Vagina (tissue), 2 donors: ENCODE results near the gene TMEM145.
A peak's percentile ranks its signal among the peaks of the same experiment; 100 is the strongest.

Experiments used
- CTCF ChIP-seq, 3 experiments: fragments of 450-650 bp in 2 of 3; fragments of 200-600 bp in 1 of 3; sonication (generic) in 1 of 3; IDR thresholded peaks; one replicate each; pipeline ENCODE4 v1.5.1; 2017 to 2019; ENCODE audit warnings: antibody characterized with exemption in 3 of 3, mild to moderate bottlenecking in 2 of 3, moderate library complexity in 2 of 3
- POLR2A ChIP-seq, 2 donors: fragments of 450-650 bp; IDR thresholded peaks; one replicate each; pipeline ENCODE4 v1.6.1; 2017; ENCODE audit warnings: antibody characterized with exemption in 2 of 2, mild to moderate bottlenecking in 2 of 2, moderate library complexity in 2 of 2
- POLR2AphosphoS5 ChIP-seq, 2 donors: sonication (generic); formaldehyde crosslinking; IDR thresholded peaks; one replicate each; pipeline ENCODE4 v1.9.0; 2017; ENCODE audit warnings: antibody characterized with exemption in 2 of 2, mild to moderate bottlenecking in 2 of 2, low read depth in 1 of 2; ENCODE audit not compliant: insufficient read depth in 1 of 2

- TF ChIP-seq CTCF (IDR thresholded peaks at IDR 0.05) (peak; percentile 62 to 84 (median 65)), POLR2A (IDR thresholded peaks at IDR 0.05) (no peak), POLR2AphosphoS5 (IDR thresholded peaks at IDR 0.05; ENCODE audit: insufficient read depth in 1 of 2, low read depth in 1 of 2) (peak; percentile 87 to 100)
These were observed 12.3 kb downstream of the TMEM145 start, which contains the start of gene MEGF8 for GRCh38 chr19:42325308-42325895.
